IPS-18a (cell line): ENCODE data around the gene TBCD.

Source experiments
- H3K27ac ChIP-seq: one replicate; pipeline ENCODE4 v1.5.1; 2013; ENCODE audit warnings: low read length
- H3K27me3 ChIP-seq: one replicate; pipeline ENCODE4 v1.6.1; 2013; ENCODE audit warnings: mild to moderate bottlenecking, low read length; ENCODE audit not compliant: control insufficient read depth, insufficient read depth
- H3K36me3 ChIP-seq: one replicate; pipeline ENCODE4 v1.6.1; 2013; ENCODE audit warnings: low read depth, low read length; ENCODE audit not compliant: control insufficient read depth
- H3K4me1 ChIP-seq: one replicate; pipeline ENCODE4 v1.6.1; 2013; ENCODE audit warnings: low read depth, low read length; ENCODE audit not compliant: control insufficient read depth
- H3K4me3 ChIP-seq: one replicate; pipeline ENCODE4 v1.5.1; 2013; ENCODE audit warnings: low read length
- H3K9ac ChIP-seq: one replicate; pipeline ENCODE4 v1.6.1; 2013; ENCODE audit warnings: mild to moderate bottlenecking, low read length, moderate library complexity
- H3K9me3 ChIP-seq: one replicate; pipeline ENCODE4 v1.6.1; 2013; ENCODE audit warnings: low read depth, low read length; ENCODE audit not compliant: control insufficient read depth

The TBCD gene

GRCh38 chr17:82788206-82789001 is 36.5 kb downstream of the TBCD start:
- no peak overlapping the region for H3K27ac ChIP-seq
- H3K9ac ChIP-seq, result no peak overlapping the region
- H3K36me3 ChIP-seq, result peaks cover 13% of the 10 kb centered on the region
- no peak overlapping the region for H3K4me3 ChIP-seq
- H3K27me3 ChIP-seq, result no peaks in the 10 kb centered on the region
- H3K4me1 ChIP-seq, result no peaks in the 10 kb centered on the region
- H3K9me3 ChIP-seq, result no peaks in the 10 kb centered on the region

GRCh38 chr17:82789051-82789592 is 37.3 kb downstream of the TBCD start:
- Histone ChIP-seq H3K9ac (no peak overlapping the region), H3K27me3 (no peaks in the 10 kb centered on the region), H3K27ac (no peak overlapping the region), H3K9me3 (no peaks in the 10 kb centered on the region), H3K36me3 (peaks cover 9% of the 10 kb centered on the region), H3K4me1 (no peaks in the 10 kb centered on the region), H3K4me3 (no peak overlapping the region)

GRCh38 chr17:82789806-82790205 is 37.9 kb downstream of the TBCD start:
- H3K9ac ChIP-seq, result no peak overlapping the region
- no peaks in the 10 kb centered on the region for H3K27me3 ChIP-seq
- no peaks in the 10 kb centered on the region for H3K9me3 ChIP-seq
- no peaks in the 10 kb centered on the region for H3K4me1 ChIP-seq
- no peak overlapping the region for H3K27ac ChIP-seq
- no peak overlapping the region for H3K4me3 ChIP-seq
- peaks cover 4% of the 10 kb centered on the region for H3K36me3 ChIP-seq

- no peaks in the 10 kb centered on the region for H3K27me3 ChIP-seq
- H3K36me3 ChIP-seq, result peaks cover 4% of the 10 kb centered on the region
- no peak overlapping the region for H3K27ac ChIP-seq
- no peaks in the 10 kb centered on the region for H3K4me1 ChIP-seq
- H3K9me3 ChIP-seq, result no peaks in the 10 kb centered on the region
- H3K4me3 ChIP-seq, result no peak overlapping the region
- no peak overlapping the region for H3K9ac ChIP-seq
These were observed 38.5 kb downstream of the TBCD start for GRCh38 chr17:82790391-82790790.

- H3K36me3 ChIP-seq, result peaks cover 4% of the 10 kb centered on the region
- H3K4me3 ChIP-seq, result no peak overlapping the region
- H3K9me3 ChIP-seq, result no peaks in the 10 kb centered on the region
- no peaks in the 10 kb centered on the region for H3K27me3 ChIP-seq
- H3K9ac ChIP-seq, result no peak overlapping the region
- H3K27ac ChIP-seq, result no peak overlapping the region
- H3K4me1 ChIP-seq, result no peaks in the 10 kb centered on the region
These were observed 39.7 kb downstream of the TBCD start for GRCh38 chr17:82791532-82791931.

- Histone ChIP-seq H3K9me3 (no peaks in the 10 kb centered on the region), H3K4me1 (no peaks in the 10 kb centered on the region), H3K27me3 (no peaks in the 10 kb centered on the region), H3K36me3 (peaks cover 4% of the 10 kb centered on the region), H3K27ac (no peak overlapping the region), H3K9ac (no peak overlapping the region), H3K4me3 (no peak overlapping the region)
These were observed 42.2 kb downstream of the TBCD start for GRCh38 chr17:82793974-82794630.

- Histone ChIP-seq H3K27ac (no peak overlapping the region), H3K36me3 (peaks cover 4% of the 10 kb centered on the region), H3K9me3 (no peaks in the 10 kb centered on the region), H3K27me3 (no peaks in the 10 kb centered on the region), H3K4me1 (no peaks in the 10 kb centered on the region), H3K9ac (no peak overlapping the region), H3K4me3 (no peak overlapping the region)
These were observed 43.1 kb downstream of the TBCD start for GRCh38 chr17:82794781-82795482.

- no peaks in the 10 kb centered on the region for H3K9me3 ChIP-seq
- no peaks in the 10 kb centered on the region for H3K4me1 ChIP-seq
- H3K9ac ChIP-seq, result no peak overlapping the region
- H3K27ac ChIP-seq, result no peak overlapping the region
- no peaks in the 10 kb centered on the region for H3K27me3 ChIP-seq
- H3K4me3 ChIP-seq, result no peak overlapping the region
- H3K36me3 ChIP-seq, result peaks cover 4% of the 10 kb centered on the region
These were observed 43.8 kb downstream of the TBCD start for GRCh38 chr17:82795615-82796014.

- Histone ChIP-seq H3K36me3 (no peaks in the 10 kb centered on the region), H3K9ac (no peak overlapping the region), H3K4me1 (no peaks in the 10 kb centered on the region), H3K9me3 (no peaks in the 10 kb centered on the region), H3K27me3 (no peaks in the 10 kb centered on the region), H3K4me3 (no peak overlapping the region), H3K27ac (no peak overlapping the region)
These were observed 45.2 kb downstream of the TBCD start for GRCh38 chr17:82797061-82797460.

- no peaks in the 10 kb centered on the region for H3K27me3 ChIP-seq
These were observed 46.9 kb downstream of the TBCD start for GRCh38 chr17:82798752-82799151.

GRCh38 chr17:82799591-82799990 is 47.7 kb downstream of the TBCD start:
- no peak overlapping the region for H3K27ac ChIP-seq
- H3K36me3 ChIP-seq, result no peaks in the 10 kb centered on the region
- H3K4me1 ChIP-seq, result no peaks in the 10 kb centered on the region

More at GRCh38 chr17:82798752-82799151, 46.9 kb downstream of the TBCD start:
- no peaks in the 10 kb centered on the region for H3K9me3 ChIP-seq
- H3K4me3 ChIP-seq, result no peak overlapping the region
- no peak overlapping the region for H3K9ac ChIP-seq
- no peaks in the 10 kb centered on the region for H3K36me3 ChIP-seq
- no peak overlapping the region for H3K27ac ChIP-seq
- no peaks in the 10 kb centered on the region for H3K4me1 ChIP-seq

More at GRCh38 chr17:82799591-82799990, 47.7 kb downstream of the TBCD start:
- no peaks in the 10 kb centered on the region for H3K9me3 ChIP-seq
- no peak overlapping the region for H3K4me3 ChIP-seq
- no peaks in the 10 kb centered on the region for H3K27me3 ChIP-seq
- H3K9ac ChIP-seq, result no peak overlapping the region
